Duodenal mucosa (tissue), 2 donors: Measurements from ENCODE around the gene ZNF578.
"Not testable (repeated sequence)": the region's sequence is repeated elsewhere in the genome, so short reads cannot be mapped to it uniquely, and the experiment has no call there.

ENCODE experiments used
- H3K27ac ChIP-seq: one replicate; pipeline ENCODE4 v1.7.0; 2013; ENCODE audit warnings: low read depth, low read length
- H3K27me3 ChIP-seq, 2 donors: one replicate each; pipeline ENCODE4 v1.7.0; 2013; ENCODE audit warnings: low read length in 2 of 2, control low read depth in 1 of 2; ENCODE audit not compliant: insufficient read depth in 2 of 2, control insufficient read depth in 1 of 2
- H3K36me3 ChIP-seq, 2 donors: one replicate each; pipeline ENCODE4 v1.7.0; 2013; ENCODE audit warnings: low read length in 2 of 2, control low read depth in 1 of 2; ENCODE audit not compliant: insufficient read depth in 2 of 2, control insufficient read depth in 1 of 2
- H3K4me1 ChIP-seq, 2 donors: one replicate each; pipeline ENCODE4 v1.7.0; 2013; ENCODE audit warnings: low read length in 2 of 2, control low read depth in 1 of 2; ENCODE audit not compliant: insufficient read depth in 2 of 2, control insufficient read depth in 1 of 2
- H3K4me3 ChIP-seq, 2 donors: one replicate each; pipeline ENCODE4 v1.7.0; 2013; ENCODE audit warnings: low read length in 2 of 2, low read depth in 1 of 2
- H3K9ac ChIP-seq, 2 donors: one replicate each; pipeline ENCODE4 v1.7.0; 2013; ENCODE audit warnings: low read length in 2 of 2, low read depth in 1 of 2
- H3K9me3 ChIP-seq, 2 donors: one replicate each; pipeline ENCODE4 v1.7.0; 2013; ENCODE audit warnings: low read length in 2 of 2, control low read depth in 1 of 2; ENCODE audit not compliant: control insufficient read depth in 1 of 2

The ZNF578 gene

DNA sequence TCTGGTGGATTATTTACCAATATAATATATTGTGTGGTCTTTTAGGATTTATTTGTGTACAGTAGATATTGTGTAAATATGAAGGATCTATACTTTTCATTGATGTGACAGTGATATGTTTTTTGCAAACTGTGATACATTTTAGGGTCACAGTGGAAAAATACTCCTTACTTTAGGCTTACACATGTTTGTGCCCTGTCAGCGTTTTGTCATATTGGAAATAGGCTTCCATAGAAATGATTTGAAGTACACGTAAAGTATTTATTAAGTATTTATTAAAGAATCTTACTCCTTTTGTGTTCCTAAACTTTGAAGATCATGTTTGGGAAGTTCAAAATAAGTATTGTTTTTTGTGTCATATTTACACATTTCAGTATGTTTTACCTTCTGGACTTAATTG is 79.1 kb downstream of the ZNF578 start:
- no peak overlapping the region for H3K4me3 ChIP-seq
- H3K27ac ChIP-seq: no peak overlapping the region
- no peaks in the 10 kb centered on the region for H3K27me3 ChIP-seq
- H3K9me3 ChIP-seq: peaks cover 8 to 10% of the 10 kb centered on the region in 2 donors
- H3K9ac ChIP-seq: no peak overlapping the region
- H3K36me3 ChIP-seq: peaks cover 4 to 21% of the 10 kb centered on the region in 2 donors
- H3K4me1 ChIP-seq: peaks cover 0 to 8% of the 10 kb centered on the region in 2 donors

- Histone ChIP-seq H3K27ac (no peak overlapping the region), H3K36me3 (peaks cover 4 to 21% of the 10 kb centered on the region in 2 donors), H3K4me1 (no peaks in the 10 kb centered on the region), H3K9ac (no peak overlapping the region), H3K9me3 (peaks cover 8 to 10% of the 10 kb centered on the region in 2 donors), H3K27me3 (no peaks in the 10 kb centered on the region), H3K4me3 (no peak overlapping the region)
Measured at GRCh38 chr19:52533901-52534300, 80.5 kb downstream of the ZNF578 start.

DNA sequence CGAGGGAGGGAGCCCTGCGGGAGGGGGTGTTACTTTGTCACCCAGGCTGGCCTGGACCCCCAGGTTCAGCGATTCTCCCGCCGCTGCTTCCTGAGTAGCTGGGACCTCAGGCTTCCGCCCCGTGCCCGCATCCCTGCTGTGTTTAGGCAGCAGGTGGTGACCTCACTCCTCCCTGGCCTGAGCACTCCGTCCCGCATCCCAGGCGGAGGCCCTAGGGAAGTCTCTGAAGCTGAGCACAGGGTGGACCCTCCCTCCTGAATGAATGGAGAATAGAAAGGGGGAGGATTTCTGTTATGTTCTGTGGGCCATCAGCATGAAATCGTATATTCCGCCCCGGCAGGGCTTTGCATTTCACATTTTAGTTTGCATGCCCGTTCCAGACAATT is 82.0 kb downstream of the ZNF578 start:
- H3K27ac ChIP-seq, H3K4me1 ChIP-seq, H3K9ac ChIP-seq, H3K27me3 ChIP-seq: not testable (repeated sequence)
- Histone ChIP-seq H3K36me3 (peaks cover 4 to 25% of the 10 kb centered on the region in 2 donors), H3K4me3 (peak overlapping the region; percentile 50 to 66), H3K9me3 (peaks cover 8 to 10% of the 10 kb centered on the region in 2 donors)

- Histone ChIP-seq H3K4me1 (no peaks in the 10 kb centered on the region), H3K36me3 (peaks cover 4 to 30% of the 10 kb centered on the region in 2 donors), H3K27me3 (no peaks in the 10 kb centered on the region), H3K9me3 (peaks cover 5 to 9% of the 10 kb centered on the region in 2 donors), H3K9ac (peak overlapping the region; percentile 38 to 43), H3K27ac (no peak overlapping the region), H3K4me3 (peak overlapping the region; percentile 50 to 66)
Measured at GRCh38 chr19:52535771-52536447, 82.6 kb downstream of the ZNF578 start.

GRCh38 chr19:52536448-52536800 is 83.1 kb downstream of the ZNF578 start:
- Histone ChIP-seq H3K36me3 (peaks cover 4 to 34% of the 10 kb centered on the region in 2 donors), H3K9ac (peak overlapping the region in 1 of 2 donors; percentile 38), H3K4me1 (no peaks in the 10 kb centered on the region), H3K9me3 (peaks cover 7% of the 10 kb centered on the region in 2 donors), H3K27ac (no peak overlapping the region), H3K4me3 (peak overlapping the region; percentile 50 to 66), H3K27me3 (no peaks in the 10 kb centered on the region)

DNA sequence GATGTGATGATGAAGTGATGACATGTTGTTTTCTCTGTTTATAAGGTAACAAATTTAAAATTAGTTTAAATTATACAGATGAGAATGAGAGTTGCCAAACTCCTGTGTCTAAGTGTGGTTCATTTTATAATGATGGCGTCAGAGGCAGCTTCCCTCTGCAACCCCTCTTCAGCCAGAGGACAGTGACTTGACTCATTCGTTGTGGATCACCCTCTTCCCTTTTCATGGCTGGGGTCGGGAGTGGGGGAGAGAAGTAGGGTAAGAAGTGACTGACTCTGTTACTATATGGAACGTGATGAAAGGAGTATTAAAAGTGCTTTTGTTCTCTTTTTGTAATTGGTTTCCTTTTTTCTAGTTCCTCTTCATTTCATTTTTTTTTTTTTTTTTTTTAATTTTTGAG is 85.5 kb downstream of the ZNF578 start:
- peaks cover 0 to 38% of the 10 kb centered on the region in 2 donors for H3K36me3 ChIP-seq
- H3K27me3 ChIP-seq, H3K27ac ChIP-seq, H3K4me1 ChIP-seq, H3K9ac ChIP-seq, H3K4me3 ChIP-seq: not testable (repeated sequence)
- H3K9me3 ChIP-seq: peaks cover 10 to 11% of the 10 kb centered on the region in 2 donors

GRCh38 chr19:52541176-52541575 is 87.8 kb downstream of the ZNF578 start:
- not testable (repeated sequence) for H3K4me1 ChIP-seq, H3K27me3 ChIP-seq, H3K27ac ChIP-seq, H3K9ac ChIP-seq, H3K4me3 ChIP-seq
- Histone ChIP-seq H3K36me3 (peaks cover 0 to 52% of the 10 kb centered on the region in 2 donors), H3K9me3 (peaks cover 10 to 18% of the 10 kb centered on the region in 2 donors)

GRCh38 chr19:52541608-52542007 is 88.3 kb downstream of the ZNF578 start:
- no peak overlapping the region for H3K27ac ChIP-seq
- peaks cover 10 to 22% of the 10 kb centered on the region in 2 donors for H3K9me3 ChIP-seq
- H3K4me3 ChIP-seq: no peak overlapping the region
- no peak overlapping the region for H3K9ac ChIP-seq
- no peaks in the 10 kb centered on the region for H3K4me1 ChIP-seq
- H3K27me3 ChIP-seq: no peaks in the 10 kb centered on the region
- peaks cover 0 to 54% of the 10 kb centered on the region in 2 donors for H3K36me3 ChIP-seq

DNA sequence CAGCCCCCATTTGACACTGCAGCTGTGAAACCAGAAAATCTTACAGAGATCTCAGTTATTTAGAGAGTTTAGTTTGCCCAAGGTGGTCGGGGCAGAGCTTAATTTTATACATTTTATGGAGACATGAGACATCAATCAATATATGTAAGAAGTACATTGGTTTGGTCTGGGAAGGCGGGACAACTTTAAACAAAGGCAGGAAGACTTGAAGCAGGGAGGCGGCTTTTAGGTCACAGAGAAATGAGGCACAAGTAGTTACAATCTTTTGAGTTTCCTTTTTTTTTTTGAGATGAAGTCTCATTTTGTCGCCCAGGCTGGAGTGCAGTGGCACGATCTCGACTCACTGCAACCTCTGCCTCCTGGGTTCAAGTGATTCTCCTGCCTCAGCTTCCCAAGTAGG is 89.2 kb downstream of the ZNF578 start:
- H3K9me3 ChIP-seq: peaks cover 11 to 22% of the 10 kb centered on the region in 2 donors
- not testable (repeated sequence) for H3K27me3 ChIP-seq, H3K9ac ChIP-seq, H3K4me1 ChIP-seq, H3K27ac ChIP-seq, H3K4me3 ChIP-seq
- H3K36me3 ChIP-seq: peaks cover 0 to 62% of the 10 kb centered on the region in 2 donors

DNA sequence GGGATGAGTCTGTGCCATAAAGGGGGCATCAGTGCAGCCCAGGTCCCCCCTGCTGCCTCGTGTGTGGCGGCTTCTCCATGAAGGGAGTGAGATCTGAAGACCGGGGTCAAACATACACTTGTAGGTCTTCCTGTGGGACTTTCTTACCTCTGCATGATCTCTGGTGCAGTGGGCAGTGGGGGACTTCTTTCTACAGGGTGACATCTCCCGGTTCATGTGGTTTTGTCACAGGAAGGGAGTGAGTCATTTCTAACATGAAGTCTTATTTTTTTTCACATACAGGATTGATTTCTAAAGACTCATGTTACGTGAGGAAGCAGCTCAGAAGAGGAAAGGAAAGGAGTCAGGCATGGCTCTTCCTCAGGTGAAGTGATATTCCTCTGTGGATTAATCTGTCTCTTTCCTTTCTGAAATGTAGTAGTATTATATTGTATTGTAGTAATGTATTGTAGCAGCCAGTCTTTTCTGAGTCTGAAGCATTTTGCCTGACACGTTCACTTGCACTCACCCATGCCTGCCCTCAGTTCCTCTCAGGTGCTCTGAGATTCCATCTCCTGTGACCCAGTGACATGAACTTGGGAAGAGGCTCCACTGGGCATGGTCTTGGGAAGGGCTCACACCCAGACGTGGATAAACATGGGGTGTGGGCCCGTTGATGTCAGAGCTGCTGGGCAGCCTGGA is 89.8 kb downstream of the ZNF578 start:
- H3K27me3 ChIP-seq: no peaks in the 10 kb centered on the region
- H3K9me3 ChIP-seq: peaks cover 12 to 22% of the 10 kb centered on the region in 2 donors
- peaks cover 0 to 67% of the 10 kb centered on the region in 2 donors for H3K36me3 ChIP-seq
- H3K27ac ChIP-seq: no peak overlapping the region
- H3K4me3 ChIP-seq: no peak overlapping the region
- no peaks in the 10 kb centered on the region for H3K4me1 ChIP-seq
- H3K9ac ChIP-seq: no peak overlapping the region
